ENCODE measurements around the gene MYNN. TPM values are rescaled to one million over a fixed set of nuclear protein-coding genes. Genes with fewer than 3 reads are reported as not detected.

Gene MYNN
- total and polyA plus RNA-seq, 9 of the 15 experiments (the other 6 are each of a cell fraction or from before 2014, with no cell fraction given): 10.4 to 35.7 (median 21.3) TPM

- TF ChIP-seq, protein P1, sequence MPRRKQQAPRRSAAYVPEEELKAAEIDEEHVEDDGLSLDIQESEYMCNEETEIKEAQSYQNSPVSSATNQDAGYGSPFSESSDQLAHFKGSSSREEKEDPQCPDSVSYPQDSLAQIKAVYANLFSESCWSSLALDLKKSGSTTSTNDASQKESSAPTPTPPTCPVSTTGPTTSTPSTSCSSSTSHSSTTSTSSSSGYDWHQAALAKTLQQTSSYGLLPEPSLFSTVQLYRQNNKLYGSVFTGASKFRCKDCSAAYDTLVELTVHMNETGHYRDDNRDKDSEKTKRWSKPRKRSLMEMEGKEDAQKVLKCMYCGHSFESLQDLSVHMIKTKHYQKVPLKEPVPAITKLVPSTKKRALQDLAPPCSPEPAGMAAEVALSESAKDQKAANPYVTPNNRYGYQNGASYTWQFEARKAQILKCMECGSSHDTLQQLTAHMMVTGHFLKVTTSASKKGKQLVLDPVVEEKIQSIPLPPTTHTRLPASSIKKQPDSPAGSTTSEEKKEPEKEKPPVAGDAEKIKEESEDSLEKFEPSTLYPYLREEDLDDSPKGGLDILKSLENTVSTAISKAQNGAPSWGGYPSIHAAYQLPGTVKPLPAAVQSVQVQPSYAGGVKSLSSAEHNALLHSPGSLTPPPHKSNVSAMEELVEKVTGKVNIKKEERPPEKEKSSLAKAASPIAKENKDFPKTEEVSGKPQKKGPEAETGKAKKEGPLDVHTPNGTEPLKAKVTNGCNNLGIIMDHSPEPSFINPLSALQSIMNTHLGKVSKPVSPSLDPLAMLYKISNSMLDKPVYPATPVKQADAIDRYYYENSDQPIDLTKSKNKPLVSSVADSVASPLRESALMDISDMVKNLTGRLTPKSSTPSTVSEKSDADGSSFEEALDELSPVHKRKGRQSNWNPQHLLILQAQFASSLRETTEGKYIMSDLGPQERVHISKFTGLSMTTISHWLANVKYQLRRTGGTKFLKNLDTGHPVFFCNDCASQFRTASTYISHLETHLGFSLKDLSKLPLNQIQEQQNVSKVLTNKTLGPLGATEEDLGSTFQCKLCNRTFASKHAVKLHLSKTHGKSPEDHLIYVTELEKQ (CRISPR knock-in tag; IDR thresholded peaks at IDR 0.05): no peak
Observed at GRCh38 chr3:169787120-169787519, 13.9 kb downstream of the MYNN start (continued).

DNA sequence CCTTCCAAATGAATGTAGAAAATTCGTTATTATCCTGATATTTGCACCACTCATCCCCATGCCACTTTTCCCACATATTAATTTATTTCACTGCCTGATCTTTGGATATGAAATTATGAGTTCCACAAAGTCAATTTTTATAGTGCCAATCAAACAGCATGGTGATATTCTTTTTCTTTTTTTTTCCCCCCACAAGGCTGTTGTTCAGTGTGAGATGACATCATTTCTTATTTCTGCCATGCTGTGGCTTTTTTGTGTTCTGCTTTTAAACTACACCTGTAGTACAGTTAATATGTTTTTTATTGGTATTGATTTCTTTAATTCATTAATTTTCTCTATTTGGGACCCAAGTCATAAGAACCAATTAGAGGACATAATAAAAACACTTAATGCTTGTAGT lies 14.6 kb downstream of the MYNN start:
- FAIRE-seq (no peak), DNase-seq (ENCODE audit: extremely low read depth in 1 of 4, low spot score in 3 of 4) (no peak), ATAC-seq (no peak)
- Histone ChIP-seq H3K4me3 (no peak overlapping the region), H3K4me1 (replicated peaks in 1 of 2; ENCODE audit: control insufficient read depth in 2 of 2, insufficient read depth in 2 of 2, low read length in 2 of 2) (no peaks in the 10 kb centered on the region; a peak in 1 of 5 replicates), H3K36me3 (ENCODE audit: control insufficient read depth, insufficient read depth, low read length) (peaks cover 76% of the 10 kb centered on the region), H3K27ac (ENCODE audit: extremely low read depth, low read depth, low read length) (no peak overlapping the region), H3K79me2 (ENCODE audit: control insufficient read depth, insufficient read depth, low read length) (no peaks in the 10 kb centered on the region), H3K9ac (ENCODE audit: insufficient read depth in 1 of 2, low read depth in 2 of 2, low read length in 2 of 2) (no peak overlapping the region), H3K4me2 (ENCODE audit: insufficient read depth, low read length) (no peak overlapping the region), H3K9me1 (ENCODE audit: control insufficient read depth, insufficient read depth, low read length) (no peaks in the 10 kb centered on the region), H3K27me3 (ENCODE audit: control insufficient read depth in 2 of 2, insufficient read depth in 2 of 2, low read length in 2 of 2) (no peaks in the 10 kb centered on the region), H2AFZ (ENCODE audit: low read depth, low read length) (no peak overlapping the region), H4K20me1 (replicated peaks; ENCODE audit: control insufficient read depth, insufficient read depth, low read length) (no peaks in the 10 kb centered on the region), H3K9me3 (replicated peaks; ENCODE audit: control insufficient read depth, insufficient read depth, low read depth, low read length) (no peaks in the 10 kb centered on the region)
- in situ Hi-C loops (cut with MboI): no loop called here
- POLR2A ChIA-PET: no interaction called here
- no peak for TF ChIP-seq ZFP30 (CRISPR knock-in tag; IDR thresholded peaks at IDR 0.05; ENCODE audit: borderline replicate concordance)
- no peak for TF ChIP-seq ZNF444 (CRISPR knock-in tag; IDR thresholded peaks at IDR 0.05)
- TF ChIP-seq SAFB2 (IDR thresholded peaks at IDR 0.05; ENCODE audit: borderline replicate concordance, low read depth, low read length, severe bottlenecking): no peak
- no peak for TF ChIP-seq NFYB (IDR thresholded peaks at IDR 0.05; ENCODE audit: extremely low read depth, insufficient read length)
- TF ChIP-seq ATF3 (IDR thresholded peaks at IDR 0.05): 0 out of 2 replicates have a peak, but pooled peaks have one; percentile 23
- no peak for TF ChIP-seq ATF3 (CRISPR knock-in tag; conservative IDR thresholded peaks at IDR 0.05)
- no peak for TF ChIP-seq PCBP2 (IDR thresholded peaks at IDR 0.05; ENCODE audit: low read depth, low read length, poor library complexity, severe bottlenecking)
- no peak for TF ChIP-seq HMG20A (CRISPR knock-in tag; conservative IDR thresholded peaks at IDR 0.05)
- 94% methylated on average over 1 of the region's 1 CpG for WGBS (ENCODE audit: insufficient coverage, low coverage, missing lambda C conversion rate)
- intact Hi-C loops (cut with micrococcal nuclease): no loop called here
- no TSS peak for BruUV-seq (replicated peaks)
- CTCF ChIA-PET (ENCODE audit: low intra/inter-chr PET ratio): no interaction called here

Measured in K562 (cell line).